Neural cell (in vitro differentiated cells): ENCODE results near the gene OBSL1. TPM values are rescaled to one million over a fixed set of nuclear protein-coding genes. Genes with fewer than 3 reads are reported as not detected.
A peak's percentile ranks its signal among the peaks of the same experiment; 100 is the strongest.

Experiments
- H2AFZ ChIP-seq: fragments of 200-600, 300-800 bp; sonication (generic), shearing (Covaris generic); 2 replicates; pipeline ENCODE4 v1.6.0; 2014; ENCODE audit warnings: low read depth, mild to moderate bottlenecking, antibody characterized with exemption, low read length, moderate library complexity
- H3F3A ChIP-seq: fragments of 200-600 bp; shearing (Covaris generic); 2 replicates; pipeline ENCODE4 v1.6.1; 2016; ENCODE audit warnings: mild to moderate bottlenecking, moderate library complexity, mixed read lengths, antibody characterized with exemption, low read length; ENCODE audit not compliant: insufficient read depth, poor library complexity, severe bottlenecking
- H3K27ac ChIP-seq: fragments of 200-600, 300-800 bp; sonication (generic), shearing (Covaris generic); 2 replicates; pipeline ENCODE4 v1.5.1; 2014; ENCODE audit warnings: mild to moderate bottlenecking, low read length, moderate library complexity
- H3K27me3 ChIP-seq: fragments of 300-800, 200-600 bp; sonication (generic), shearing (Covaris generic); 2 replicates; pipeline ENCODE4 v1.6.0; 2014; ENCODE audit warnings: mild to moderate bottlenecking, low read depth, low read length, moderate library complexity; ENCODE audit not compliant: insufficient read depth
- H3K36me3 ChIP-seq: fragments of 300-800, 200-600 bp; sonication (generic), shearing (Covaris generic); 2 replicates; pipeline ENCODE4 v1.5.1; 2014; ENCODE audit warnings: mild to moderate bottlenecking, antibody characterized with exemption, low read length, moderate library complexity; ENCODE audit not compliant: insufficient read depth
- H3K4me2 ChIP-seq: fragments of 300-800, 200-600 bp; sonication (generic), shearing (Covaris generic); 2 replicates; pipeline ENCODE4 v1.6.0; 2014; ENCODE audit warnings: mild to moderate bottlenecking, low read length
- H3K4me3 ChIP-seq: fragments of 300-800, 200-600 bp; sonication (generic), shearing (Covaris generic); 2 replicates; pipeline ENCODE4 v1.5.1; 2014; ENCODE audit warnings: mild to moderate bottlenecking, low read length, moderate library complexity
- H3K79me2 ChIP-seq: fragments of 200-600 bp; shearing (Covaris generic); replicated peaks from 2 replicates; pipeline ENCODE4 v1.6.0; 2014; ENCODE audit warnings: mild to moderate bottlenecking, low read length, moderate library complexity; ENCODE audit not compliant: insufficient read depth
- H3K9ac ChIP-seq: fragments of 300-800, 200-600 bp; sonication (generic), shearing (Covaris generic); 2 replicates; pipeline ENCODE4 v1.6.1; 2016; ENCODE audit warnings: mild to moderate bottlenecking, low read length, mixed read lengths
- H3K9me2 ChIP-seq: fragments of 200-600 bp; shearing (Covaris generic); 2 replicates; pipeline ENCODE4 v1.6.1; 2016; ENCODE audit warnings: mild to moderate bottlenecking, low read length, mixed read lengths; ENCODE audit not compliant: insufficient read depth
- H3K9me3 ChIP-seq: fragments of 200-600, 300-800 bp; sonication (generic), shearing (Covaris generic); 2 replicates; pipeline ENCODE4 v1.6.1; 2016; ENCODE audit warnings: mild to moderate bottlenecking, mixed run types, low read length, moderate library complexity, mixed read lengths
- H4K20me1 ChIP-seq: fragments of 200-600 bp; shearing (Covaris generic); 2 replicates; pipeline ENCODE4 v1.6.1; 2016; ENCODE audit warnings: mild to moderate bottlenecking, mixed run types; ENCODE audit not compliant: insufficient read depth
- EP300 ChIP-seq: fragments of 450-650 bp; conservative IDR thresholded peaks from 2 replicates; pipeline ENCODE4 v1.6.1; 2014; ENCODE audit warnings: antibody characterized with exemption, mild to moderate bottlenecking, moderate library complexity; ENCODE audit not compliant: poor library complexity, severe bottlenecking
- EZH2 ChIP-seq: fragments of 200-600, 300-800 bp; shearing (Covaris generic), sonication (generic); IDR thresholded peaks from 2 replicates; pipeline ENCODE4 v1.6.1; 2014; ENCODE audit warnings: antibody characterized with exemption, low read length, borderline replicate concordance, mild to moderate bottlenecking; ENCODE audit not compliant: insufficient read depth, poor library complexity, severe bottlenecking
- MXI1 ChIP-seq: fragments of 450-650 bp; conservative IDR thresholded peaks from 2 replicates; pipeline ENCODE4 v1.6.1; 2014; ENCODE audit warnings: antibody characterized with exemption, mild to moderate bottlenecking; ENCODE audit not compliant: poor library complexity, severe bottlenecking
- POLR2AphosphoS5 ChIP-seq: IDR thresholded peaks from 2 replicates; pipeline ENCODE4 v1.6.1; 2012
- RAD21 ChIP-seq: fragments of 450-650 bp; conservative IDR thresholded peaks from 2 replicates; pipeline ENCODE4 v1.6.1; 2014; ENCODE audit warnings: antibody characterized with exemption, mild to moderate bottlenecking, moderate library complexity
- SMC3 ChIP-seq: fragments of 450-650 bp; conservative IDR thresholded peaks from 2 replicates; pipeline ENCODE4 v1.6.1; 2014; ENCODE audit warnings: antibody characterized with exemption, mild to moderate bottlenecking, moderate library complexity; ENCODE audit not compliant: poor library complexity
- TAF1 ChIP-seq: IDR thresholded peaks from 2 replicates; pipeline ENCODE4 v1.6.1; 2012; ENCODE audit warnings: low read depth
- polyA plus RNA-seq: library from polyadenylated mRNA; depleted of rRNA; stranded (reverse); fragments of >200 nt; gene quantifications from 2 replicates; pipeline ENCODE4 v1.2.3, GENCODE V29; 2014
- TF ChIP-seq, protein P1 (sequence below): fragments of 450-650 bp; IDR thresholded peaks from 2 replicates; pipeline ENCODE4 v1.5.1; 2014; ENCODE audit warnings: antibody characterized with exemption, mild to moderate bottlenecking, moderate library complexity; ENCODE audit not compliant: poor library complexity, severe bottlenecking
- TF ChIP-seq, protein P2 (sequence below): IDR thresholded peaks from 2 replicates; pipeline ENCODE4 v1.6.1; 2012; ENCODE audit warnings: borderline replicate concordance

Gene OBSL1
- polyA plus RNA-seq, 1 donor from 2014 or later: 59.7 TPM

DNA sequence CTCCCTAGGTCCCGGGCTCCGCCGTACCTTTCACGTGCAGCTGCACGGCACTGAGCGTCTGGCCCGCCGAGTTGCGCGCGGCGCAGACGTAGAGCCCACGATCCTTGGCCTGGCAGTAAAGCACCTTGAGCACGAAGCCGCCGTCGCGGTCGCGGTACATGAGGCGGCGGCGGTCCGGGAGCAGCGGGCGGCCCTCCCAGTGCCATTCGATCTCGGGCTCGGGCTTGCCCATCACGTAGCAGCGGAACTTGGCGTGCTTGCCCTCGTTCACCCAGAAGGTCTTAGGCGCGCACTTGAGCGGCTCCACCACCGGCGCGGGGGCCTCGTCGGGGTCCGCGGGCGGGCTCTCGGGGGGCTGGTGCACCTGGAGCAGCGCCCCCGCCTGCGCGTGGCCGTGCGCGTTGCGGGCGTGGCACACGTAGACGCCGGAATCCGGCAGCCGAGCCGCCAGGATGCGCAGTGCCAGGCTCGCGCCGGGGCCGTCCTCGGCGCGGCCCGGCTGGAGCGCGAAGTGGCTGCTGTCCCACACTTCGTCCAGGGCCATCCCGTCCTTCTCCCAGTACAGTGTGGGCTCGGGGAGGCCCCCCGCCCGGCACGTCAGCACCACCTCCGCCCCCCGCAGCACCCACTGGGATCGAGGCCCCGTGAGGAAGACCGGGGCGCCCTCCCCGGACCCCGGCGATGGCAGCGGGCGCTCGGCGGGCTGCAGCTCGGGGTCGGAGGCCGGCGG is 980 bp downstream of the OBSL1 start:
- H3K9ac ChIP-seq: peak overlapping the region; percentile 77
- H3K27me3 ChIP-seq: no peaks in the 10 kb centered on the region
- no peak overlapping the region for H2AFZ ChIP-seq
- H3F3A ChIP-seq: no peaks in the 10 kb centered on the region
- no peaks in the 10 kb centered on the region for H3K9me2 ChIP-seq
- peaks cover 5% of the 10 kb centered on the region for H3K79me2 ChIP-seq
- H3K4me3 ChIP-seq: peak overlapping the region; percentile 69
- H3K27ac ChIP-seq: no peak overlapping the region
- H3K9me3 ChIP-seq: no peaks in the 10 kb centered on the region
- no peak overlapping the region for H3K4me2 ChIP-seq
- no peaks in the 10 kb centered on the region for H3K36me3 ChIP-seq
- no peaks in the 10 kb centered on the region for H4K20me1 ChIP-seq
- TF ChIP-seq POLR2AphosphoS5 (peak; percentile 61), EP300 (no peak), EZH2 (no peak), TAF1 (peak; percentile 32), SMC3 (peak; percentile 21), MXI1 (peak; percentile 30), RAD21 (peak; percentile 18)
- TF ChIP-seq, protein P1, sequence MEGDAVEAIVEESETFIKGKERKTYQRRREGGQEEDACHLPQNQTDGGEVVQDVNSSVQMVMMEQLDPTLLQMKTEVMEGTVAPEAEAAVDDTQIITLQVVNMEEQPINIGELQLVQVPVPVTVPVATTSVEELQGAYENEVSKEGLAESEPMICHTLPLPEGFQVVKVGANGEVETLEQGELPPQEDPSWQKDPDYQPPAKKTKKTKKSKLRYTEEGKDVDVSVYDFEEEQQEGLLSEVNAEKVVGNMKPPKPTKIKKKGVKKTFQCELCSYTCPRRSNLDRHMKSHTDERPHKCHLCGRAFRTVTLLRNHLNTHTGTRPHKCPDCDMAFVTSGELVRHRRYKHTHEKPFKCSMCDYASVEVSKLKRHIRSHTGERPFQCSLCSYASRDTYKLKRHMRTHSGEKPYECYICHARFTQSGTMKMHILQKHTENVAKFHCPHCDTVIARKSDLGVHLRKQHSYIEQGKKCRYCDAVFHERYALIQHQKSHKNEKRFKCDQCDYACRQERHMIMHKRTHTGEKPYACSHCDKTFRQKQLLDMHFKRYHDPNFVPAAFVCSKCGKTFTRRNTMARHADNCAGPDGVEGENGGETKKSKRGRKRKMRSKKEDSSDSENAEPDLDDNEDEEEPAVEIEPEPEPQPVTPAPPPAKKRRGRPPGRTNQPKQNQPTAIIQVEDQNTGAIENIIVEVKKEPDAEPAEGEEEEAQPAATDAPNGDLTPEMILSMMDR: peak; percentile 37
- TF ChIP-seq, protein P2, sequence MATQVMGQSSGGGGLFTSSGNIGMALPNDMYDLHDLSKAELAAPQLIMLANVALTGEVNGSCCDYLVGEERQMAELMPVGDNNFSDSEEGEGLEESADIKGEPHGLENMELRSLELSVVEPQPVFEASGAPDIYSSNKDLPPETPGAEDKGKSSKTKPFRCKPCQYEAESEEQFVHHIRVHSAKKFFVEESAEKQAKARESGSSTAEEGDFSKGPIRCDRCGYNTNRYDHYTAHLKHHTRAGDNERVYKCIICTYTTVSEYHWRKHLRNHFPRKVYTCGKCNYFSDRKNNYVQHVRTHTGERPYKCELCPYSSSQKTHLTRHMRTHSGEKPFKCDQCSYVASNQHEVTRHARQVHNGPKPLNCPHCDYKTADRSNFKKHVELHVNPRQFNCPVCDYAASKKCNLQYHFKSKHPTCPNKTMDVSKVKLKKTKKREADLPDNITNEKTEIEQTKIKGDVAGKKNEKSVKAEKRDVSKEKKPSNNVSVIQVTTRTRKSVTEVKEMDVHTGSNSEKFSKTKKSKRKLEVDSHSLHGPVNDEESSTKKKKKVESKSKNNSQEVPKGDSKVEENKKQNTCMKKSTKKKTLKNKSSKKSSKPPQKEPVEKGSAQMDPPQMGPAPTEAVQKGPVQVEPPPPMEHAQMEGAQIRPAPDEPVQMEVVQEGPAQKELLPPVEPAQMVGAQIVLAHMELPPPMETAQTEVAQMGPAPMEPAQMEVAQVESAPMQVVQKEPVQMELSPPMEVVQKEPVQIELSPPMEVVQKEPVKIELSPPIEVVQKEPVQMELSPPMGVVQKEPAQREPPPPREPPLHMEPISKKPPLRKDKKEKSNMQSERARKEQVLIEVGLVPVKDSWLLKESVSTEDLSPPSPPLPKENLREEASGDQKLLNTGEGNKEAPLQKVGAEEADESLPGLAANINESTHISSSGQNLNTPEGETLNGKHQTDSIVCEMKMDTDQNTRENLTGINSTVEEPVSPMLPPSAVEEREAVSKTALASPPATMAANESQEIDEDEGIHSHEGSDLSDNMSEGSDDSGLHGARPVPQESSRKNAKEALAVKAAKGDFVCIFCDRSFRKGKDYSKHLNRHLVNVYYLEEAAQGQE: no peak

DNA sequence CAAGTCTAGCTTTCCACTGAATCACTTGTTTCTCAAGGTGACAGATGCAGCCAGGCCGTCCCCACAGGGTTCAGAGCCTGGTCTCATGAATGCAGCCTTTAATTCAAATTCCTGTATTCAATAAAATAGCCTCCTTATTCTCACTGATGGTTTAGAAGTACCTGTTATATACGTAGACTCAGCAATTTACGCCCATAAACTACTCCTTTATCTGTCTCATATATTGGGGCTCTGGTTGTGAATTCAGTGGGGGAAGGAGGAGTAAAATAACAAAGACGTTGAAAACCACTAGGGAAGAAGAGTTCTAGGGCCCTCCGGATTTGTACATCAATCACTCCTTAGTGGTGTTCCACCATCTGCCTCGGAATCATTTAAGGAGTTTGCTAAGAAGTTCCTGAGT is 1.7 kb downstream of the OBSL1 start:
- peak overlapping the region; percentile 69 for H3K4me3 ChIP-seq
- H3K9me2 ChIP-seq: no peaks in the 10 kb centered on the region
- H2AFZ ChIP-seq: no peak overlapping the region
- H3K4me2 ChIP-seq: no peak overlapping the region
- H4K20me1 ChIP-seq: no peaks in the 10 kb centered on the region
- H3K79me2 ChIP-seq: peaks cover 5% of the 10 kb centered on the region
- H3K9me3 ChIP-seq: no peaks in the 10 kb centered on the region
- H3K36me3 ChIP-seq: no peaks in the 10 kb centered on the region
- H3F3A ChIP-seq: no peaks in the 10 kb centered on the region
- no peaks in the 10 kb centered on the region for H3K27me3 ChIP-seq
- no peak for TF ChIP-seq EP300
- no peak for TF ChIP-seq SMC3
- H3K9ac ChIP-seq: no peak overlapping the region
- H3K27ac ChIP-seq: no peak overlapping the region
